ENCODE data around the gene MYOZ3. TPM values are rescaled to one million over a fixed set of nuclear protein-coding genes. Genes with fewer than 3 reads are reported as not detected.

Gene MYOZ3
- total and polyA plus RNA-seq, 12 donors = 0.91 to 12.2 (median 5.6) TPM

- Histone ChIP-seq H3K27me3 (peaks cover 0 to 20% (median 0%) of the 10 kb centered on the region in 7 donors), H3K9me3 (no peaks in the 10 kb centered on the region), H3K27ac (peak overlapping the region in 9 of 10 donors; percentile 14 to 100 (median 97)), H3K36me3 (no peaks in the 10 kb centered on the region), H3K4me1 (peaks cover 34 to 90% (median 81%) of the 10 kb centered on the region in 9 donors), H3K4me3 (no peak overlapping the region)
- DNase-seq (no peak), ATAC-seq (no peak)
- 77% methylated on average over 2 of the region's 2 CpGs for WGBS, 2 donors
- TF ChIP-seq CTCF (IDR thresholded peaks at IDR 0.05) = no peak
- intact Hi-C loops (cut with DNase I) = no loop called here
Measured at GRCh38 chr5:150622157-150622556, 38.9 kb upstream of the MYOZ3 start.

- Histone ChIP-seq H3K4me1 (peaks cover 26 to 88% (median 77%) of the 10 kb centered on the region in 9 donors), H3K4me3 (peak overlapping the region in 6 of 10 donors; percentile 64 to 99 (median 86))
- 49 to 54% methylated on average over 7 of the region's 7 CpGs for WGBS, 2 donors
Measured at GRCh38 chr5:150623152-150623877, 37.7 kb upstream of the MYOZ3 start.

GRCh38 chr5:150623878-150624216, 37.2 kb upstream of the MYOZ3 start:
- 45 to 52% methylated on average over 5 of the region's 5 CpGs for WGBS, 2 donors

More at GRCh38 chr5:150623152-150623877, 37.7 kb upstream of the MYOZ3 start:
- intact Hi-C loops (cut with DNase I) = no loop called here
- Histone ChIP-seq H3K27me3 (peaks cover 0 to 20% (median 0%) of the 10 kb centered on the region in 7 donors), H3K27ac (peak overlapping the region; percentile 94 to 100 (median 98)), H3K9me3 (no peaks in the 10 kb centered on the region), H3K36me3 (no peaks in the 10 kb centered on the region)
- ATAC-seq (no peak), DNase-seq (no peak)
- TF ChIP-seq CTCF (IDR thresholded peaks at IDR 0.05) = no peak

More at GRCh38 chr5:150623878-150624216, 37.2 kb upstream of the MYOZ3 start:
- no peak for TF ChIP-seq CTCF (IDR thresholded peaks at IDR 0.05)
- intact Hi-C loops (cut with DNase I) = loop anchor here in 2 of 10 donors (2.0 kb wide), 1 partner anchor 17 kb away; the partner anchor contains the start of gene SYNPO (in 2 of the 2)
- ATAC-seq = no peak
- no peak for DNase-seq
- H3K9me3 ChIP-seq = no peaks in the 10 kb centered on the region
- H3K27ac ChIP-seq = peak overlapping the region; percentile 94 to 100 (median 98)
- peaks cover 0 to 2% (median 0%) of the 10 kb centered on the region in 9 donors for H3K36me3 ChIP-seq
- peaks cover 0 to 20% (median 0%) of the 10 kb centered on the region in 7 donors for H3K27me3 ChIP-seq
- H3K4me1 ChIP-seq = peaks cover 20 to 88% (median 77%) of the 10 kb centered on the region in 9 donors
- H3K4me3 ChIP-seq = peak overlapping the region; percentile 1 to 99 (median 82)
